H9 (cell line): ENCODE results near the gene DISC1. TPM values are rescaled to one million over a fixed set of nuclear protein-coding genes. Genes with fewer than 3 reads are reported as not detected.

Source experiments
- DNase-seq: peaks from one replicate; pipeline ENCODE4 v3.0.0-alpha.2; 2017
- H2AFZ ChIP-seq: one replicate; pipeline ENCODE4 v1.6.1; 2013; ENCODE audit warnings: mild to moderate bottlenecking, low read length, control low read depth, moderate library complexity
- H2AK5ac ChIP-seq: 2 replicates; pipeline ENCODE4 v1.6.1; 2013; ENCODE audit warnings: low read length, control low read depth, mixed read lengths; ENCODE audit not compliant: insufficient read length
- H2BK120ac ChIP-seq: one replicate; pipeline ENCODE4 v1.6.1; 2013; ENCODE audit warnings: low read depth, mild to moderate bottlenecking, low read length, control low read depth, inconsistent platforms; ENCODE audit not compliant: poor library complexity, severe bottlenecking
- H2BK12ac ChIP-seq: 2 replicates; pipeline ENCODE4 v1.6.1; 2013; ENCODE audit warnings: low read length, control low read depth, mixed read lengths, low read depth; ENCODE audit not compliant: insufficient read length
- H2BK15ac ChIP-seq: 2 replicates; pipeline ENCODE4 v1.6.1; 2013; ENCODE audit warnings: low read depth, low read length, control low read depth
- H2BK20ac ChIP-seq: one replicate; pipeline ENCODE4 v1.6.1; 2013; ENCODE audit warnings: low read depth, mild to moderate bottlenecking, low read length, control low read depth, inconsistent platforms; ENCODE audit not compliant: poor library complexity, severe bottlenecking
- H2BK5ac ChIP-seq: 2 replicates; pipeline ENCODE4 v1.6.1; 2013; ENCODE audit warnings: low read length, control low read depth, mixed read lengths; ENCODE audit not compliant: insufficient read length
- H3K14ac ChIP-seq: 2 replicates; pipeline ENCODE4 v1.6.1; 2013; ENCODE audit warnings: low read length, control low read depth; ENCODE audit not compliant: insufficient read depth
- H3K18ac ChIP-seq: 2 replicates; pipeline ENCODE4 v1.6.1; 2013; ENCODE audit warnings: low read depth, mild to moderate bottlenecking, mixed read lengths, low read length, control low read depth; ENCODE audit not compliant: insufficient read length
- H3K23ac ChIP-seq: 2 replicates; pipeline ENCODE4 v1.6.1; 2013; ENCODE audit warnings: low read length, control low read depth, mixed read lengths, low read depth; ENCODE audit not compliant: insufficient read length
- H3K23me2 ChIP-seq: 2 replicates; pipeline ENCODE4 v1.6.1; 2013; ENCODE audit warnings: low read depth, mild to moderate bottlenecking, mixed read lengths, low read length, control low read depth; ENCODE audit not compliant: insufficient read length, poor library complexity, severe bottlenecking
- H3K27ac ChIP-seq: 2 replicates; pipeline ENCODE4 v1.5.1; 2013; ENCODE audit warnings: low read length, control low read depth, mixed read lengths, low read depth; ENCODE audit not compliant: insufficient read length
- H3K27me3 ChIP-seq: 2 replicates; pipeline ENCODE4 v1.6.1; 2013; ENCODE audit warnings: low read length, control low read depth, inconsistent platforms; ENCODE audit not compliant: insufficient read depth
- H3K4ac ChIP-seq: 2 replicates; pipeline ENCODE4 v1.6.1; 2013; ENCODE audit warnings: low read depth, mild to moderate bottlenecking, control low read depth, inconsistent platforms, low read length, moderate library complexity
- H3K4me1 ChIP-seq: 2 replicates; pipeline ENCODE4 v1.6.1; 2013; ENCODE audit warnings: low read length, control low read depth, inconsistent platforms; ENCODE audit not compliant: insufficient read depth
- H3K4me2 ChIP-seq: 2 replicates; pipeline ENCODE4 v1.6.1; 2013; ENCODE audit warnings: low read length, control low read depth, mixed read lengths; ENCODE audit not compliant: insufficient read length, insufficient read depth
- H3K56ac ChIP-seq: 2 replicates; pipeline ENCODE4 v1.6.1; 2013; ENCODE audit warnings: low read depth, mild to moderate bottlenecking, mixed read lengths, low read length, control low read depth; ENCODE audit not compliant: insufficient read length
- H3K79me1 ChIP-seq: 2 replicates; pipeline ENCODE4 v1.6.1; 2013; ENCODE audit warnings: low read depth, mild to moderate bottlenecking, moderate library complexity, low read length, control low read depth, inconsistent platforms; ENCODE audit not compliant: insufficient read depth, poor library complexity, severe bottlenecking
- H3K79me2 ChIP-seq: 2 replicates; pipeline ENCODE4 v1.6.1; 2013; ENCODE audit warnings: low read length, control low read depth, inconsistent platforms; ENCODE audit not compliant: insufficient read depth
- H3K9ac ChIP-seq: 2 replicates; pipeline ENCODE4 v1.6.1; 2013; ENCODE audit warnings: low read length, control low read depth, mixed read lengths; ENCODE audit not compliant: insufficient read length; ENCODE audit errors: extremely low read depth
- H3K9me3 ChIP-seq: one replicate; pipeline ENCODE4 v1.6.1; 2013; ENCODE audit warnings: low read depth, low read length, inconsistent platforms; ENCODE audit not compliant: control insufficient read depth
- H3T11ph ChIP-seq: one replicate; pipeline ENCODE4 v1.6.1; 2013; ENCODE audit warnings: mild to moderate bottlenecking, low read length, control low read depth, inconsistent platforms
- H4K20me1 ChIP-seq: one replicate; pipeline ENCODE4 v1.6.1; 2013; ENCODE audit not compliant: control insufficient read depth, insufficient read length, insufficient read depth
- H4K5ac ChIP-seq: 2 replicates; pipeline ENCODE4 v1.6.1; 2013; ENCODE audit warnings: low read depth, mild to moderate bottlenecking, mixed read lengths, low read length, control low read depth; ENCODE audit not compliant: insufficient read length
- H4K8ac ChIP-seq: replicated peaks from 2 replicates; pipeline ENCODE4 v1.6.1; 2013; ENCODE audit warnings: low read length, control low read depth, mixed read lengths, low read depth; ENCODE audit not compliant: insufficient read length
- H4K91ac ChIP-seq: 2 replicates; pipeline ENCODE4 v1.6.1; 2013; ENCODE audit warnings: low read depth, mild to moderate bottlenecking, moderate library complexity, mixed read lengths, low read length, control low read depth; ENCODE audit not compliant: insufficient read length
- H3K27ac Mint-ChIP-seq, 3 experiments: 2 replicates in 2 of 3; 3 replicates in 1 of 3; pipeline ENCODE4 v1.8.0; 2020 to 2021; ENCODE audit warnings: mixed read lengths in 3 of 3, mild to moderate bottlenecking in 1 of 3, moderate library complexity in 1 of 3
- H3K27me3 Mint-ChIP-seq: 2 replicates; pipeline ENCODE4 v1.8.0; 2021; ENCODE audit warnings: low read depth, mild to moderate bottlenecking, moderate library complexity, mixed read lengths
- H3K36me3 Mint-ChIP-seq, 3 experiments: 2 replicates in 2 of 3; 3 replicates in 1 of 3; pipeline ENCODE4 v1.8.0; 2020 to 2021; ENCODE audit warnings: low read depth in 3 of 3, mixed read lengths in 3 of 3; ENCODE audit not compliant: insufficient read depth in 1 of 3
- H3K4me1 Mint-ChIP-seq, 2 experiments: 2 replicates each; pipeline ENCODE4 v1.8.0; 2020; ENCODE audit warnings: mixed read lengths in 2 of 2
- H3K4me3 Mint-ChIP-seq, 2 experiments: 2 replicates in 1 of 2; 3 replicates in 1 of 2; pipeline ENCODE4 v1.8.0; 2020 to 2021; ENCODE audit warnings: mild to moderate bottlenecking in 2 of 2, mixed read lengths in 2 of 2, moderate library complexity in 1 of 2
- H3K9me3 Mint-ChIP-seq, 2 experiments: 2 replicates in 1 of 2; 3 replicates in 1 of 2; pipeline ENCODE4 v1.8.0; 2020; ENCODE audit warnings: mild to moderate bottlenecking in 2 of 2, mixed read lengths in 2 of 2, moderate library complexity in 1 of 2
- WGBS: extraction: QIAGEN DNeasy Blood & Tissue Kit; methylation state at CpG from one replicate; pipeline ENCODE4 v1.1.7; 2013; ENCODE audit warnings: missing lambda C conversion rate, low lambda C conversion rate, mixed read lengths; ENCODE audit not compliant: insufficient read length; ENCODE audit errors: extremely low coverage; 5-methylcytosine and 5-hydroxymethylcytosine counted together
- total RNA-seq: library from RNA; stranded (reverse); gene quantifications from 2 replicates; pipeline ENCODE4 v1.2.1, GENCODE V29; 2021
- TF ChIP-seq, protein P1 (sequence below): fragments of 200-600 bp; sonication (generic); conservative IDR thresholded peaks from 3 replicates; pipeline ENCODE4 v1.8.0; 2021; ENCODE audit warnings: antibody characterized with exemption, mild to moderate bottlenecking

DISC1 gene
- total RNA-seq, 1 experiment from 2014 or later = 2.5 TPM

GRCh38 chr1:231750818-231751362 lies 124.3 kb downstream of the DISC1 start:
- Mint-ChIP-seq H3K27me3 (peaks cover 14% of the 10 kb centered on the region), H3K9me3 (peaks cover 22% of the 10 kb centered on the region in 2 experiments), H3K27ac (no peak overlapping the region), H3K36me3 (peaks cover 11 to 17% (median 13%) of the 10 kb centered on the region in 3 experiments), H3K4me1 (no peaks in the 10 kb centered on the region), H3K4me3 (no peak overlapping the region)
- Histone ChIP-seq H3T11ph (no peak overlapping the region), H3K56ac (no peak overlapping the region), H3K23ac (no peak overlapping the region), H2BK5ac (no peak overlapping the region), H3K79me1 (no peaks in the 10 kb centered on the region), H3K27me3 (no peaks in the 10 kb centered on the region), H3K14ac (no peak overlapping the region), H2BK20ac (no peak overlapping the region), H2BK15ac (no peak overlapping the region), H2AK5ac (no peak overlapping the region), H4K8ac (no peak overlapping the region), H3K4me2 (no peak overlapping the region), H2AFZ (no peak overlapping the region), H3K4me1 (no peaks in the 10 kb centered on the region), H3K4ac (no peak overlapping the region), H3K9ac (no peak overlapping the region), H3K9me3 (peaks cover 6% of the 10 kb centered on the region), H2BK120ac (no peak overlapping the region), H2BK12ac (no peak overlapping the region), H3K27ac (no peak overlapping the region), H3K18ac (no peak overlapping the region), H3K23me2 (no peaks in the 10 kb centered on the region), H4K20me1 (no peaks in the 10 kb centered on the region), H3K79me2 (no peaks in the 10 kb centered on the region), H4K5ac (no peak overlapping the region), H4K91ac (no peak overlapping the region)
- TF ChIP-seq, protein P1, sequence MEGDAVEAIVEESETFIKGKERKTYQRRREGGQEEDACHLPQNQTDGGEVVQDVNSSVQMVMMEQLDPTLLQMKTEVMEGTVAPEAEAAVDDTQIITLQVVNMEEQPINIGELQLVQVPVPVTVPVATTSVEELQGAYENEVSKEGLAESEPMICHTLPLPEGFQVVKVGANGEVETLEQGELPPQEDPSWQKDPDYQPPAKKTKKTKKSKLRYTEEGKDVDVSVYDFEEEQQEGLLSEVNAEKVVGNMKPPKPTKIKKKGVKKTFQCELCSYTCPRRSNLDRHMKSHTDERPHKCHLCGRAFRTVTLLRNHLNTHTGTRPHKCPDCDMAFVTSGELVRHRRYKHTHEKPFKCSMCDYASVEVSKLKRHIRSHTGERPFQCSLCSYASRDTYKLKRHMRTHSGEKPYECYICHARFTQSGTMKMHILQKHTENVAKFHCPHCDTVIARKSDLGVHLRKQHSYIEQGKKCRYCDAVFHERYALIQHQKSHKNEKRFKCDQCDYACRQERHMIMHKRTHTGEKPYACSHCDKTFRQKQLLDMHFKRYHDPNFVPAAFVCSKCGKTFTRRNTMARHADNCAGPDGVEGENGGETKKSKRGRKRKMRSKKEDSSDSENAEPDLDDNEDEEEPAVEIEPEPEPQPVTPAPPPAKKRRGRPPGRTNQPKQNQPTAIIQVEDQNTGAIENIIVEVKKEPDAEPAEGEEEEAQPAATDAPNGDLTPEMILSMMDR = no peak
- DNase-seq = no peak
- no CpG with 5 or more reads among the region's 3 CpGs for WGBS
